Spleen (tissue), 11 donors: Measurements from ENCODE around the gene CCDC197. TPM values are rescaled to one million over a fixed set of nuclear protein-coding genes. Genes with fewer than 3 reads are reported as not detected.

ENCODE experiments used
- DNase-seq: peaks from one replicate; pipeline ENCODE4 v3.0.0-alpha.2; 2020
- H3K27ac ChIP-seq, 8 donors: fragments of 200-600 bp; sonication (generic) in 7 of 8; 1 replicate in 4 of 8; 2 replicates in 4 of 8; pipeline versions ENCODE4 v1.5.0 to v1.8.0; 2016 to 2021; ENCODE audit warnings: inconsistent platforms in 4 of 8, mild to moderate bottlenecking in 4 of 8, moderate library complexity in 1 of 8
- H3K27me3 ChIP-seq, 7 donors: fragments of 200-600 bp; sonication (generic) in 6 of 7; replicated peaks in 1 of 7; 1 replicate in 4 of 7; 2 replicates in 3 of 7; pipeline versions ENCODE4 v1.5.0 to v1.8.0; 2016 to 2021; ENCODE audit warnings: inconsistent platforms in 3 of 7, mild to moderate bottlenecking in 1 of 7
- H3K36me3 ChIP-seq, 6 donors: fragments of 200-600 bp; sonication (generic) in 5 of 6; 1 replicate in 4 of 6; 2 replicates in 2 of 6; pipeline versions ENCODE4 v1.5.0 to v1.8.0; 2016 to 2021; ENCODE audit warnings: inconsistent platforms in 2 of 6
- H3K4me1 ChIP-seq, 6 donors: fragments of 200-600 bp; sonication (generic) in 5 of 6; 1 replicate in 3 of 6; 2 replicates in 3 of 6; pipeline versions ENCODE4 v1.5.0 to v1.8.0; 2016 to 2021; ENCODE audit warnings: inconsistent platforms in 3 of 6
- H3K4me3 ChIP-seq, 8 donors: fragments of 200-600 bp; sonication (generic) in 7 of 8; 1 replicate in 4 of 8; 2 replicates in 4 of 8; pipeline versions ENCODE4 v1.5.0 to v1.8.0; 2016 to 2021; ENCODE audit warnings: inconsistent platforms in 4 of 8, mild to moderate bottlenecking in 4 of 8, moderate library complexity in 2 of 8
- H3K9me3 ChIP-seq, 8 donors: fragments of 200-600 bp; sonication (generic) in 7 of 8; 1 replicate in 4 of 8; 2 replicates in 4 of 8; pipeline versions ENCODE4 v1.5.0 to v1.8.0; 2016 to 2021; ENCODE audit warnings: inconsistent platforms in 4 of 8
- CTCF ChIP-seq, 11 experiments: fragments of 200-600 bp in 7 of 11; fragments of 450-650 bp in 4 of 11; sonication (generic) in 4 of 11; IDR thresholded peaks in 8 of 11; conservative IDR thresholded peaks in 3 of 11; 1 replicate in 7 of 11; 2 replicates in 4 of 11; pipeline versions ENCODE4 v1.4.0 to v1.8.0; 2016 to 2021; ENCODE audit warnings: antibody characterized with exemption in 11 of 11, inconsistent platforms in 4 of 11, mild to moderate bottlenecking in 1 of 11
- POLR2A ChIP-seq, 3 donors: fragments of 450-650 bp; IDR thresholded peaks; one replicate each; pipeline ENCODE4 v1.5.1; 2017; ENCODE audit warnings: antibody characterized with exemption in 3 of 3, mild to moderate bottlenecking in 1 of 3
- POLR2AphosphoS5 ChIP-seq, 3 donors: sonication (generic); formaldehyde crosslinking; IDR thresholded peaks; one replicate each; pipeline ENCODE4 v1.5.1; 2017; ENCODE audit warnings: antibody characterized with exemption in 3 of 3
- WGBS, 5 donors: extraction: QIAGEN DNeasy Blood & Tissue Kit in 3 of 5; methylation state at CpG; one replicate each; pipeline versions ENCODE4 v1.1.5 to v1.1.7; 2013 to 2018; 5-methylcytosine and 5-hydroxymethylcytosine counted together
- intact Hi-C: fragments of 100-400 bp; cut with DNase I; formaldehyde crosslinking; loops from one replicate; pipeline ENCODE4 v1.15.0; 2023; ENCODE audit warnings: low total_unique reads
- polyA plus RNA-seq, 3 donors: library from polyadenylated mRNA; stranded (reverse); fragments of 200-250 nt; gene quantifications; one replicate each; pipeline ENCODE4 v1.2.1, GENCODE V29; 2013
- total RNA-seq, 7 donors: library from RNA; depleted of rRNA in 3 of 7; stranded (reverse); fragments of >200 nt in 3 of 7; fragmentation: NEBNext Ultra II Directional in 4 of 7; extraction: Animal tissue kit (Norgen Biotek cat#: 25700) in 4 of 7; gene quantifications; one replicate each; pipeline versions ENCODE4 v1.1.0 to v1.2.1, GENCODE V29; 2016 to 2021
- donor health status: healthy with polysubstance abuse.
- donor health status: DM: no; HTN: no; CAD: no; lungs with moderate emphysema.
- donor health status: DM: no; HTN: no; CAD: no.
- donor health status: Bipolar disorder and iron deficiency.
- donor health status: healthy.
- donor health status: DM: no; HTN: no; CAD: no.
- donor health status: DM: yes; HTN: yes; CAD: no.

The CCDC197 gene
- total and polyA plus RNA-seq, 10 donors: not detected

- WGBS, 5 donors: 50 to 100% (median 89%) methylated on average over 2 of the region's 2 CpGs
- intact Hi-C loops: no loop called here
- TF ChIP-seq POLR2AphosphoS5 (IDR thresholded peaks at IDR 0.05) (no peak), POLR2A (IDR thresholded peaks at IDR 0.05) (no peak), CTCF (IDR thresholded peaks at IDR 0.05 in 8 of 11, conservative IDR thresholded peaks at IDR 0.05 in 3 of 11) (no peak)
These were observed 52.5 kb downstream of the CCDC197 start for GRCh38 chr14:94049625-94050023.

GRCh38 chr14:94050231-94050880, 53.3 kb downstream of the CCDC197 start:
- no peak for TF ChIP-seq POLR2A (IDR thresholded peaks at IDR 0.05)
- TF ChIP-seq POLR2AphosphoS5 (IDR thresholded peaks at IDR 0.05): no peak
- TF ChIP-seq CTCF (IDR thresholded peaks at IDR 0.05 in 8 of 11, conservative IDR thresholded peaks at IDR 0.05 in 3 of 11): no peak
- Histone ChIP-seq H3K27me3 (no peaks in the 10 kb centered on the region), H3K4me1 (peaks cover 0 to 55% (median 30%) of the 10 kb centered on the region in 6 donors), H3K9me3 (no peaks in the 10 kb centered on the region), H3K36me3 (peaks cover 6 to 100% (median 97%) of the 10 kb centered on the region in 6 donors), H3K4me3 (no peak overlapping the region), H3K27ac (no peak overlapping the region)
- intact Hi-C loops: no loop called here
- peak; percentile 29 for DNase-seq
- WGBS, 5 donors: 82 to 91% (median 87%) methylated on average over 4 to 6 of the region's 6 CpGs

More at GRCh38 chr14:94049625-94050023, 52.5 kb downstream of the CCDC197 start:
- Histone ChIP-seq H3K27me3 (no peaks in the 10 kb centered on the region), H3K36me3 (peaks cover 6 to 100% (median 94%) of the 10 kb centered on the region in 6 donors), H3K27ac (no peak overlapping the region), H3K9me3 (no peaks in the 10 kb centered on the region), H3K4me1 (peaks cover 0 to 53% (median 30%) of the 10 kb centered on the region in 6 donors), H3K4me3 (no peak overlapping the region)
- DNase-seq: peak; percentile 19

GRCh38 chr14:94051115-94051514, 54.0 kb downstream of the CCDC197 start:
- Histone ChIP-seq H3K27me3 (no peaks in the 10 kb centered on the region), H3K9me3 (no peaks in the 10 kb centered on the region), H3K4me1 (peaks cover 0 to 62% (median 27%) of the 10 kb centered on the region in 6 donors), H3K27ac (no peak overlapping the region), H3K36me3 (peaks cover 6 to 100% (median 98%) of the 10 kb centered on the region in 6 donors), H3K4me3 (no peak overlapping the region)
- TF ChIP-seq POLR2AphosphoS5 (IDR thresholded peaks at IDR 0.05) (no peak), POLR2A (IDR thresholded peaks at IDR 0.05) (no peak), CTCF (IDR thresholded peaks at IDR 0.05 in 8 of 11, conservative IDR thresholded peaks at IDR 0.05 in 3 of 11) (peak in 4 of 11 experiments; percentile 20 to 36 (median 28))
- intact Hi-C loops: no loop called here
- WGBS, 5 donors: 63 to 78% (median 73%) methylated on average over 9 of the region's 9 CpGs
- peak; percentile 63 for DNase-seq

- peak overlapping the region in 1 of 8 donors; percentile 1 for H3K27ac ChIP-seq
- TF ChIP-seq POLR2AphosphoS5 (IDR thresholded peaks at IDR 0.05) (no peak), CTCF (IDR thresholded peaks at IDR 0.05 in 8 of 11, conservative IDR thresholded peaks at IDR 0.05 in 3 of 11) (no peak), POLR2A (IDR thresholded peaks at IDR 0.05) (no peak)
- intact Hi-C loops: no loop called here
- no peaks in the 10 kb centered on the region for H3K9me3 ChIP-seq
- no peaks in the 10 kb centered on the region for H3K27me3 ChIP-seq
- peaks cover 6 to 100% (median 99%) of the 10 kb centered on the region in 6 donors for H3K36me3 ChIP-seq
- DNase-seq: peak; percentile 43
- no peak overlapping the region for H3K4me3 ChIP-seq
- 84 to 97% (median 88%) methylated on average over 2 to 3 of the region's 3 CpGs for WGBS, 5 donors
- peaks cover 0 to 69% (median 32%) of the 10 kb centered on the region in 6 donors for H3K4me1 ChIP-seq
These were observed 54.7 kb downstream of the CCDC197 start for GRCh38 chr14:94051779-94052178.
